NCI-H446 (cell line): Measurements from ENCODE around the gene PRRG1.
"Not testable (repeated sequence)": the region's sequence is repeated elsewhere in the genome, so short reads cannot be mapped to it uniquely, and the experiment has no call there.

Source experiments
- DNase-seq, 2 experiments: peaks; one replicate each; lab custom pipeline; 2025; lab: John Stamatoyannopoulos, UW

PRRG1 gene

GRCh38 chrX:37378830-37379229, 29.7 kb downstream of the PRRG1 start:
- no peak for DNase-seq

GRCh38 chrX:37380256-37380655, 31.1 kb downstream of the PRRG1 start:
- no peak for DNase-seq

GRCh38 chrX:37380924-37381323, 31.8 kb downstream of the PRRG1 start:
- DNase-seq: no peak

DNA sequence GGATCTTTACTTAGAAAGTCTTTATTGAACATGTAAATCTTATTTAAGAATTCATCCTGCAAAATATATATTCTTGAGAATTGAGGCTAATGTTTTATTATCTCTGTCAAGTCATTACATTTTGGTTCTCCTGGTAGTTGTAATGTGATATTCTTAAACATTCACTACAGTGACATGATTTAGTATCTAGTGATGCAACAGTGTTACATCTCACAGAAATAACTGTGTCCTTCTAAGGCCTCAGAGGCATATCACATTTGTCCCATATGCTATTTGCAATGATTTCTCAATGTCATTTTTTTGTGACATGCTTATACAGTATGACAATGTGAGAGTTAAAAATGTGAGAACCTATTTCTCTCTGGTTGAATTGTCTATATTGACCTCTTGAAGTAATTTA, 34.1 kb downstream of the PRRG1 start:
- DNase-seq: no peak

DNA sequence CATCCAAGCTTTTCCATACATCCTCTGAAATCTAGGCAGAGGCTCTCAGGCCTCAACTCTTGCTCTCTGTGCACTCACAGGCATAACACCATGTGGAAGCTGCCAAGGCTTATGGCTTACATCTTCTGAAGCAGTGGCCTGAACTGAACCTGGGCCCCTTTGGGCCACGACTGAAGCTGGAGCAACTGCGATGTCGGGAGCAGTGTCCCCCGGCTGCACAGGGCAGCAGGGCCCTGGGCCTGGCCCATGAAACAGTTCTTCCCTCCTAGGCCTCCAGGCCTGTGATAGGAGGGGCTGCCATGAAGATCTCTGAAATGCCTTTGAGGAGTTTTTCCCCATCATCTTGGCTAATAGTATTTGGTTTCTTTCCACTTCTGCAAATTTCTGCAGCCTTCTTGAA, 39.2 kb downstream of the PRRG1 start:
- DNase-seq: no peak

- DNase-seq: no peak
These were observed 56.8 kb downstream of the PRRG1 start for GRCh38 chrX:37405956-37406355.

GRCh38 chrX:37407736-37408135, 58.6 kb downstream of the PRRG1 start:
- DNase-seq: no peak

GRCh38 chrX:37409278-37409677, 60.1 kb downstream of the PRRG1 start:
- no peak for DNase-seq

GRCh38 chrX:37420185-37420584, 71.0 kb downstream of the PRRG1 start:
- DNase-seq: no peak

DNA sequence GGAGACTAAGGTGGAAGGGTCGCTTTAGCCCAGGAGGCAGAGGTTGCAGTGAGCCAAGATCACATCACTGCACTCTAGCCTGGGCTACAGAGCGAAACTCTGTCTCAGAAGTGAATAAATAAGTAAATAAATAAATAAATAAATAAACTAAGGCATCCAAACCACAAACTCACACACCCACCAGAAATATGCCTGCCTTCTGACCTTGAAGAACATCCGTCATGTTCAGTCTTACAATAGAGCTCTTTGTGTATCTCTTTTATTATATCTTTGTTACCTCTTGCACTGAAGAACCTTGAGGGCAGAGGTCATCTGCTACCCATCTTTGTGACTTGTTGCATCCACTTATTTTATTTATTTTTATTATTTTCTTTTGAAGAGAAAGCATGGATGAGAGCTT, 71.6 kb downstream of the PRRG1 start:
- DNase-seq: no peak

DNA sequence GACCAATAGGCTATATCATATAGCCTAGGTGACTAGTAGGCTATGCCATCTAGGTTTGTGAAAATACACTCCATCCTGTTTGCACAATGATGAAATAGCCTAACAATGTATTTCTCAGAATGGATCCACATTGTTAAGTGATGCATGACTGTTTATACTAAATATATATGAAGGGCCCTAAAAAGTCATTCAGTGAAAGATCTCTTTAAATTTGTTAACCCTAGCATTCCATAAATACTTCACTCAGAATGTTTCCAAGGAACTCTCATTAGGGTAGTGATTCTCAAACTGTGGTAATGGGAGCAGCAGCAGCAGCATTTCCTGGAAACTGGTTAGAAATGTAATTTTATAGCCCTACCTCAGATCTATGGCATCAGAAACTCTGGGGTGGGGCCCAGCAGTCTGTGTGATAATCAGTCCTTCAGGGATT, 74.9 kb downstream of the PRRG1 start:
- no peak for DNase-seq

- DNase-seq: no peak
These were observed 76.2 kb downstream of the PRRG1 start for GRCh38 chrX:37425370-37425769.

GRCh38 chrX:37428962-37429361, 79.8 kb downstream of the PRRG1 start:
- DNase-seq: not testable (repeated sequence)

DNA sequence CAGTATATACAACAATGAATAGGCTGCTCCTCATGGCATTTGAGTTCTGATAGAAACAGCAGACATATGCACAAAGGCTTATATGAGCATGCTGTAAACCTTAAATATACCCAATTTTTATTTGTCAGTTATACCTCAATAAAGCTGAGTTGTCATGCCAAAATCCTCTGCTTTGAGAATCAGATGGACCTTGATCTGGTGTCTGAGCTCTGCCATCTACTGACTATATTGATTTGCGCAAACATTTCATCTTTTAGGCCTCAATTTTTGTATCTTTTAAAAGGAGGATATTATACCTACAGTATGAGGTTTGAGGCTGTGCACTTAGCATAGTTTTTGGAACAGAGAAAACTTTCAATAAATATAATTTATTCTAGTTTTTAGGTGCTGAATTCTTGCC, 85.2 kb downstream of the PRRG1 start:
- no peak for DNase-seq

DNA sequence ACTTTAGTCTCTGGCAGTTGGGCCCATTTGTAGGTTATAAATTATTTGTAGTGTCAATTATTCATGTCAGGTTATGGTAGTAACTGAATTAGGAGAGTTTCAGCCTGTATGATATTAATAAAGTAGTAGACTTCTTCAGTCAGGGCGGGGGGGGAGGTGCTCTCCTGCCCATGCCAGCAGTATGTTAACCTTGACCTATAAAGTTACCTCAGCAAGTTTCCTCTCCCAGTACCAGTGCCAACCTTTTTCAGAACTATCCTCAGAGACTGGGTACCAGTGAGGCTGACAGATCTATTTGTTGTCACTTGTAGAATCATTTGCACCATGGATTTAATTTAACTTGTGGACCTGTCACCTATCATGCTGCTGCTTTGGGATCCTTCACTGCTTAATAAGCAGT, 88.0 kb downstream of the PRRG1 start:
- DNase-seq: no peak

DNA sequence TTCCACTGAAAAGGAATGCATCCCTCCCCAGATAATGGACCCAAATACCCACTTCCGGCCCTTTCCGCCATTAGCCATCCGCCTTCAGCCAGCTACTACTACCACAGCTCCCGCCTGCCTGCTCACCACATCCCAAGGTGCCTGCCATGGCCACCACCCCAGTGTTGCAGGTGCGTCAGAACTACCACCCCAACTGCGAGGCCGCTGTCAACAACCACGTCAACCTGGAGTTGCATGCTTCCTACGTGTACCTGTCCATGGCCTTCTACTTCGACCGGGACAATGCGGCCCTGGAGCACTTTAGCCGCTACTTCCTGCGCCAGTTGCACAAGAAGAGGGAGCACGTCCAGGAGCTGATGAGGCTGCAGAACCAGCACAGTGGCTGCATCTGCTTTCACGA, 92.2 kb downstream of the PRRG1 start:
- DNase-seq: no peak

DNA sequence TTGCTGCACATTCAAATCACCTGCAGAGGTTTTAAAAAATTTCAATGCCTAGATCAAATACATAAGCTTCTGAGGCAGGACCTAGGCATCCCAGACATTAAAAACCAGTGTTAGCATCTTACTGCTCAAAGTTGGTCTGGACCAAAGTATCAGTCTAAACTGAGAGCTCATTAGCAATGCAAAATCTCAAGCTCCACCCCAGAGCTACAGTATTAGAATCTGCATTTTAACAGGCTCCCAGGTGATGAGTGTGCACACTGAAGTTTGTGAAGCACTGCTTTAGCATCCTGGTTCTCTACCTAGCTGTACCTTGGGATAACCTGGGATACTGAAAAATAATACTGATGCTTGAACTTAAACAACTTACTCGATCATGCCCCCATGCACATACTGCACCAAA, 96.0 kb downstream of the PRRG1 start:
- no peak for DNase-seq

DNA sequence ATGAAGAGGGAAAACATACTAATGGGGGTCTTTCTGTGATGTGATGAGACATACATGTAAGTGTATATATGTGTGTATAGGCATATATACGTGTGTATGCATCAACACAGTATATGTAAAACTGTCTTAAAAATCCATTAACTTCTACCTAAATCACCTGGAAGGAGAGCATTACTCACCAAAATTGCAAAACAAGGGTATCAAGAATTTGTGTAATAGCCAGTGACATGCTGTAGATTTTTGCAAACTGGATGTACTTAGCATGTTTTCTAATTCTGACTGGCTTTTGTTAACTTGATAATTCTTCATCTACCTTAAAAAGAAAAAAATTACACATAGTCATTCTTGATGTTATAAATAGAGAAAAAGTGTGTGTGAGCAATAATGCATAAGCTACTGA, 104.7 kb downstream of the PRRG1 start:
- no peak for DNase-seq

- no peak for DNase-seq
These were observed 105.5 kb downstream of the PRRG1 start for GRCh38 chrX:37454537-37455285.

DNA sequence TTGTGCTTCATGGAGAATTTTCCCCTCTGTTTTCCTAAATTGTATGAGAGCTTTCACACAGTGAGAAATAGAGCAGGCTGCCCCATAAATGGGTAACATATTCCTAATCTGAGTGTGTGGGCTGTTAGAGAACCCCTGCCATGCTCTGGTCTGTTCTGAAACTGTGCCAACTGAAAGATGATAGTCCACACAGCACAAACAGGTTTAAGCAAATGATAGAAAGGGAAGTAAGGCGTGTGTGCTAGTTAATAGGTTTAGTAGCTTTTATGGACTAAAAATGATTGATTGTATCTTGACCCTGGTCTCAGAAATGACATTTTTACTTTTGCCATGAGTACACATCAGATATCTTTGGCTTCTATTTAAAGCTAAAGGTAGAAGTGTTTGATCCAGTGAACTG, 106.2 kb downstream of the PRRG1 start:
- peak in 1 of 2 experiments; percentile 3 for DNase-seq

DNA sequence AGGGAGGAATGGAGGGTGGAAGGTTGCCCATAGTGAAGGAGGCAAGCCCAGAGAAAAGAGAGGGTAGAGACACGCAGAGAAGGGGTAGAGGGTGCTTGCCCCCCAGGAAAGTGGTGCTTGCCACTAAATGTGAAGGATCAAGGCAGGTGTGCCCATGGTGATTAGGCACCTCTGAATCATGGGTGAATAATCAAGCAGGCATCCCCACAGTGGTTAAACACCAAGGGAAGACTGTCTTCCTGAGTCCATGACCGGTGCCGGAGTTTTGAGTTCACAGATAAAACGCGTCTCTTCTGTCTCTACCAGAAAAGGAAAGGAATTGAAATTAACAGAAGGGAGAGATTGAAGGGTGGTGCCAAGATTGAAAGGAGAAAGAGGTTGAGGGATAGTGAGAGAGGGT, 111.1 kb downstream of the PRRG1 start:
- not testable (repeated sequence) for DNase-seq

DNA sequence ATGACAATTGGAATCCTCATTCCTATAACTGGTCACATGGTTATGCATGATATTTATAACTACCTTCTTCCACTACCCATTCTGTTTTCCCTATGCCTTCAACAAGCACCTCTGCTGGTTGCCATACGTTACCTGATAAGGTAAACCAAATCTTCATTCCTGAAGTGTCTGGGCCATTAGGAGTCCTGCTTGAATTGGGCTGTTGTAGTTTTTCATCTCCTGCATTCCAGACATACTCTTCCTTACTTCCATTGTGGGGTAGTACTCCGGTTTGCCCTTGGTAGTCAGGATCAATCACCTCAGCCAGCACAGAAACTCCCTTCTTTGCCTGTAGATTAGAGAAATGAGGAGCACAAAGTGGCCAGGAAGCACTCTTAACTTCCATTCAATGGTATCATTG, 113.2 kb downstream of the PRRG1 start:
- DNase-seq: no peak

GRCh38 chrX:37468124-37468739, 119.1 kb downstream of the PRRG1 start:
- no peak for DNase-seq

DNA sequence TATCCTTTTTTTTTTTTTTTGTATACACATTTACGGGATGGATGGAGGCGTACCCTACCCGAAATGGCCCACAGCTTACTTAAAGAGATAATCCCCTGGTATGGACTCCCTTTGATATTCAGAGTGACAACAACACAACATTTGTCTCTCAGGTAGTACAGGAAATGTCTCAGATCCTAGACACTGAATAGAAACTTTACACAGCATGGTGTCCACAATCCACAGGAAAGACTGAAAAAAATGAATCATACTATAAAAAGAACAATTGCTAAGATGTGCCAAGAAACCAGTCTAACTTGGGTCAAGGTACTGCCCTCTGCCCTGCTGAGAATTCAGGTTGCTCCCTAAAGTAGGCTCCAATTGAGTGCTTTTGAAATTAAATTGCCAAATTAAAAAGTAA, 121.5 kb downstream of the PRRG1 start:
- no peak for DNase-seq
